ENCODE results near the gene PDE6B. TPM values are rescaled to one million over a fixed set of nuclear protein-coding genes. Genes with fewer than 3 reads are reported as not detected.

PDE6B gene
- total RNA-seq, 1 donor from 2014 or later: 12.5 TPM

DNA sequence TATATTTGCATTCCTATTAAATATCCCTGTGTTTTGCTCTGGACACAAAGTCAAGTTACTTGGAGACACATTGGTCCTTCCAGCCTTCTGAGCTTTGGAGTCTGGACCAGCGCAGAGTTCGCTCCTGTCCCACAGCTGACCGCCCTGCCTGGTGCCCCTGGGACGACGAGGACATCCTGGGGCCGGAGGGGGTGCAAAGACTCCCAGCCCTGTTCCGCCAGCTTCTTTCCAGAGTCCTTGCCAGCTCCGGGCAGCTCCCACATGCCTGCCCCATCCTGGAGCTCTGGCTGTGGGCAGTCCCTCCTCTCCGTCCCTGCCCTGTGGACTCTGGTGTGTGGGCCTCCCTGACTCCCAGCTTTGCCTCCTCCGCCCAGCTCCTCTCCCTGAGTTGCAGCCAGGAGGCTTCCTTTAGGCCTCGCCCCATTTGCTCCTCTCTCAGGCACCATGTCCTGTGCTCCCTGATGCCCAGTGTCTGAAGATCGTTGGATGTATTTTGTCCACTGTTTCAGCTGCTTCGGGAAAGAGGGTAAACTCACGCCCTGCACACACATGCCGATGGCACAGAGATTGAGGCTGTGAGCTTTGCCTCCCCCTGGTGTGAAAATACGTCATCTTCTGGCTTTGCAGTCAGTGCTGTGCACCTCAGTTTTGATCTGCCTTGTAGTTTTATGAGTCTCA, 75.4 kb downstream of the PDE6B start:
- intact Hi-C loops (cut with micrococcal nuclease): no loop called here

DNA sequence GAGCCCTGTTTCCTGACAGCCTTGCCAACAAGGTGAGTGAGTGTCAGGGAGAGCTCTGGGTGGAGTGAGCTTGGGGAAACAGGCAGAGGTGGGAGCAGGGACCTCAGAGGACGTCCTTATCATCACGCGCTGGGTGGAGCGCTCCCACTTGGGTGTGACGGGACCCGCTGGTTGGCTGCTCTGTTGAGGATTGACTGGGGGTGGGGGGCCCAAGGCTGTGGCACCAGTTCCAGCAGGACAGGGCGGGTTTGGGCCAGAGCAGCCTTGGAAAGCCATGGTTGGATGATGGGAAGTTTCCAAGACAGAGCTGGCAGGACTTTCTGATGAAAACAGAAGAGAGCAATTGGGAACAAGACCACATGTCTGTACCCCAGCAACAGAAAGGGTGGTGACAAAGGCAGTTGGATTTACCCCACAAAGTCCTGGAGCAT, 77.3 kb downstream of the PDE6B start:
- intact Hi-C loops (cut with micrococcal nuclease): no loop called here

DNA sequence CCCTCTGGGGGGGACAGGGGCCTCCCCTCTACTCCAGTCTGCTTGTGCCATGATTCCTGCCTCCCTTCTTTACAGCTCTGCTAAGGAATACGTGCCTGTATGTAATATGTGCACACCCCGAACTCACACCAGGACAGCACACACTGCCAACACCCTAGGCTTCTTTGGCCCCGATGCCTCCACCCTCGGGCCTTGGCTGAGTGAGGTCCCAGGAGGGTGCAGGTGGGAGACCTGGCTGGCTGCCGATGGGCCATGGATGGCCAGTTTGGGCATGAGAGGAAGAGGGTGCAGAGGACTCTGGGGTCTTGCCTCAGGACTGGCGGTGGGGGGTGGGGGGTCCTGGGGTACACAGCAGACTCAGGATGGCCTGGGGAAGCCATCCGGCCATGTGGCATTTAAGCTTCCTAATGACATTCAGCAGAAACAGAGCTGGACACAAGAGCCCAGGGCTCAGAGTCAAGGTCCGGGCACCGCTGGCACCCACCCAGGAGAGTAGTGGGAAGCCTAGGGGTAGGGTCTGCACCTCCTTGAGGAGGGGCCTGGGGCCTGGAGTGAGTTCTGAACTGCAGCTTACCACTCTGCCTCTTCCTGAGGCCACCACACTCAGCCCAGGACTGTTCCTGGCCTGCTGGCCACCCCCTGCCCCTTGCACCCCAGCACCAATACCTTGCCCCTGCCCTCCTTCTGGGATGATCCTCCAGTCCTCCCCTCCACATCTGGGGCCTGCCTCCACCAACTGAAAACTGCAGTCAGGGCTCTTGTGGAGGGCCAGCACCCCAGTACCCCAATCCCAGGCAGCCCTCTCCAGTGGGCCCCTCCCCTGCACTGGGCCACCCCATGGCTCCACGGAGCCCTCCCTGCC, 78.2 kb downstream of the PDE6B start:
- intact Hi-C loops (cut with micrococcal nuclease): loop anchor here (2.0 kb wide), 1 partner anchor 269 kb away; the partner anchor contains the start of gene DGKQ

DNA sequence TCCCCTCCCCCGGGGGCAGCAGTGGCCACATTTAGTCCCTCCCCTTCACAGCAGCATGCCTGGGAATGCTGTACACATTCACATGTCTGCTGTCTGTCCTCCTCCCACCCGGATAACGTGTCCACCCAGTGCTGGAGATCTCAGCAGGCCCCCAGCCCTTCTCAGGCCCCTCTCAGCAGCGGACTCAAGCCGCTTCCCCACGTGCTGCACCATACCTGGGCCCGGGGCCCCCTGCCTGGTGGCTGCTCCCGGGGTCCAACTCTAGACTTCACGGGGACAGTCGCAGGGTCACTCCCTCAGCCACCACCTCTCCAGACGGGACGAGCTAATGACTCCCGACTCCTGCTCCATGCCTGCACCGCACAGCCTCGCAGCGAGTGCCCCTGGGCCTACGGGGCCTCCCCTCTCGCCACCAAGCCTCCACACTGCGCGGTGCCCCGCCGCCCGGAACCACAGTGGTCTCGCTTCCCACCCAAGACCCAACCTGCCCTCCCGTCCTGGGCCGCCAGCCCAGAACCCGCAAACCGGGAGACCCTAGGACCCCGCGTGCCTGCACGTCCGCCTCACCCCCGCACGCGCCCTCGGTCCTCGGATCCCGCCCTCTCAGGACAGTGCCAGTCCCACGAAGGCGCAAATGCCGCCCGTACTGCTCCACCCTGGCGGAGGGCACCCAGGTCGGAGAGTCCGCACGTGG, 79.0 kb downstream of the PDE6B start:
- intact Hi-C loops (cut with micrococcal nuclease): loop anchor here (2.0 kb wide), 1 partner anchor 268 kb away; the partner anchor contains the start of gene DGKQ

DNA sequence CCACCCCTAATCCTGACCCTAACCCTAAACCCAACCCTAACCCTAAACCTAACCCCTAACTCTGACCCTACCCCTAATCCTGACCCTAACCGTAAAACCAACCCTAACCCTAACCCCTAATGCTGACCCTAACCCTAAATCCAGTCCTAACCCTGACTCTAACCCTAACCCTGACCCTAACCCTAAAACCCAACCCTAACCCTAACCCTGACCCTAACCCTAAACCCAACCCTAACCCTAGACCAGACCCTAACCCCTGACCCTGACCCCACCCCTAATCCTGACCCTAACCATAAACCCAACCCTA, 79.6 kb downstream of the PDE6B start:
- intact Hi-C loops (cut with micrococcal nuclease): loop anchor here (1.0 to 5.0 kb wide), 12 partner anchors 21 to 876 kb away; partner anchors contain the start of genes ATP5ME, DGKQ, GAK and MYL5

DNA sequence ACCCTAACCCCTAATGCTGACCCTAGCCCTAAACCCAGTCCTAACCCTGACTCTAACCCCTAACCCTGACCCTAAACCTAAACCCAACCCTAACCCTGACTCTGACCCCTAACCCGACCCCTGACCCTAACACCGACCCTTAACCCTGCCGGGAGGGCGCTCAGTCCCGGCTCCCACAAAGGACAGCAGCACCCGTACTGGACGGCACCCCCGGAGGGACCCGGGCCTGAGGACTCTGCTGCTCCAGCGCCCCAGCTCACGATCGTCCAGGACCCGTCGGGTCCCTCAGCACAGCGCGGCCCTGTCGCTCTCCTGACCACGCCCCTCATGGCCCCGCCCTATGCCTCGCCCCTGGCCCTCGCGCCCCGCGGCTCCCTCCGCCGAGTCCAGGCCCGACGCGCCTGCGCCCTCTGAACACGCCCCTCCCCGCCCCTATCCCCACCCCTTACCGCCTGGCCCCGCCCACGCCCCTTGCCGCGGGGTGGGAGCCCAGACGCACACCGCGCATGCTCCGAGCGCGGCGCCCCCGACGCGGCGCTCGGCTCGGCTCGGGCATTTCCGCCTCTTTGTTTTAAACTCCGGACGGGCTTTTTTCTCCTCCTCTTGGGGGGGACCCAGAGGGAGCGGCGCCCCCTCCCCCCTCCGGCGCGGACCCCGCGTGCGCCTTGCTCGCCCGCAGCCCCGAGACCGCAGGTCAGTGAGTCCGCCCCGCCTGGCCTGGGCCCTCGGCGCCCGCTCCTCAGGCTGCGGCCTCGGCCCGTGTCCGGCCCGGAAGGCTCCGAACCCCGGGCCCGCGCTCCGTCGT, 80.1 kb downstream of the PDE6B start, which contains the start of gene PCGF3:
Gene PCGF3, plus strand, starts transcription at position 555 of the 805 bp plus-strand sequence. CDS start 27,849 bp downstream, outside the sequence.
- intact Hi-C loops (cut with micrococcal nuclease): loop anchor here (1.0 to 5.0 kb wide), 12 partner anchors 21 to 876 kb away; partner anchors contain the start of genes ATP5ME, DGKQ, GAK and MYL5

DNA sequence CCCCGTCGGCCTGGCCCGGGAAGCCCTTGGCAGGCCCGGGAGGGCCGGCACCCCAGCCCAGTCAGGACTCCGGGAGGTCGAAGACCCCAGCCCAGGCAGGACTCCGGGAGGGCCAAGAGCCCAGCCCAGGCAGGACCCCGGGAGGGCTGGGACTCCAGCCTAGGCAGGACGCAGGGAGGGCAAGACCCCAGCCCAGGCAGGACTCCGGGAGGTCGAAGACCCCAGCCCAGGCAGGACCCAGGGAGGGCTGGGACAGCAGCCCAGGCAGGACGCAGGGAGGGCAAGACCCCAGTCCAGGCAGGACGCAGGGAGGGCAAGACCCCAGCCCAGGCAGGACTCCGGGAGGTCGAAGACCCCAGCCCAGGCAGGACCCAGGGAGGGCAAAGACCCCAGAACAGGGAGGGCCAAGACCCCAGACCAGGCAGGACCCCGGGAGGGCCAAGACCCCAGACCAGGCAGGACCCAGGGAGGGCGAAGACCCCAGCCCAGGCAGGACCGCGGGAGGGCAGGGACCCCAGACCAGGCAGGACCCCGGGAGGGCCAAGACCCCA, 80.8 kb downstream of the PDE6B start:
- intact Hi-C loops (cut with micrococcal nuclease): loop anchor here (5.0 kb wide), 1 partner anchor 584 kb away; the partner anchor contains the start of gene ZNF718

DNA sequence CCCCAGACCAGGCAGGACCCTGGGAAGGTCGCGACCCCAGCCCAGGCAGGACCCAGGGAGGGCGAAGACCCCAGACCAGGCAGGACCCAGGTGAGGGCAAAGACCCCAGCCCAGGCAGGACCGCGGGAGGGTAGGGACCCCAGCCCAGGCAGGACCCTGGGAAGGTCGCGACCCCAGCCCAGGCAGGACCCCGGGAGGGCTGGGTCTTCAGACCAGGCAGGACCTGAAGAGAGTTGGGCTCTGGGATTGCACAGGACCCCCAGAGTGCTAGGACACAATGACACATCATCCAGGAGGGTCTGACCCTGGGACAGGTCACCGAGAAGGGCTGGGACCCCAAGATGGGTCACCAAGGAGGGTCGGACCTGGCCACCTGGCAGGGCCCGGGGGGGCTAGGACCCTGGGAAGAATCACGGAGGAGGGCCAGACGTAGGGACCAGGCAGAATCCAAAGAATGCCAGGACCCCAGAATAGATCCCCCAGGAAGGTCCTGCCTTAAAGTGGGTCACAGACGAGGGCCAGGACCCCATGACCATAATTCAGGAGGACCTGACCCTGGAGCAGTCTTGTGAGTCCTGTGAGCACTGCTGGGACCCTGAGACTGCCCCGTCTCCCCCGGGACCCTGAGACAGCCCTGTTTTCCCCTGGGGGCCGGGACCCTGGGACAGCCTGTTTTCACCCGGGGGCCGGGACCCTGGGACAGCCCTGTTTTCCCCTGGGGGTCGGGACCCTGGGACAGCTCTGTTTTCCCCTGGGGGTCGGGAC, 81.6 kb downstream of the PDE6B start:
- intact Hi-C loops (cut with micrococcal nuclease): loop anchor here (5.0 kb wide), 1 partner anchor 585 kb away; the partner anchor contains the start of gene ZNF718

DNA sequence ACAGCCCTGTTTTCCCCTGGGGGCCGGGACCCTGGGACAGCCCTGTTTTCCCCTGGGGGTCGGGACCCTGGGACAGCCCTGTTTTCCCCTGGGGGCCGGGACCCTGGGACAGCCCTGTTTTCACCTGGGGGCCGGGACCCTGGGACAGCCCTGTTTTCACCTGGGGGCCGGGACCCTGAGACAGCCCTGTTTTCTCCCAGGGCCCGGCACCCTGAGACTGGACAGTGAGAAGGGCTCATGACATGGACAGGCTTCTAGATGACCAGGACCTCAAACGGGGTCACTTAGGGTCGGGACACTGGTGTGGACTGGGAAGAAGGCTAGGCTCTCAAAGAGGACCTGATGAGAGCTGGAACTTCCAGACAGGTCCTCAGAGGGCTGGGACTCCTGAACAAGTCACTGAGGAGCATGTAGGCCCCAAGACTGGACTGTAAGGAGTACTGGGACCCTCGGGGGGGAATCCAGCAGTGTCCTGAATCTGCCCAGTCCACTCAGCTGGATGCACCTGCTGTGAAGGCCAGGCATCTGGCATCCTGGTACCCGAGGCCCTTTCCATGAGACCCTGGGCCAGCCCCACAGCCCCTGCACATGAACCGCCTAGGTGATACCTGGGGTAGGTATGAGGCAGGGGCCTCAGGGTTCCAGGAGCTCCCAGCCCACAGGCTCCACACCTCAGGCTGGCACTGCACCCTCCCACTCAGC, 82.7 kb downstream of the PDE6B start:
- intact Hi-C loops (cut with micrococcal nuclease): loop anchor here (5.0 kb wide), 1 partner anchor 586 kb away; the partner anchor contains the start of gene ZNF718

DNA sequence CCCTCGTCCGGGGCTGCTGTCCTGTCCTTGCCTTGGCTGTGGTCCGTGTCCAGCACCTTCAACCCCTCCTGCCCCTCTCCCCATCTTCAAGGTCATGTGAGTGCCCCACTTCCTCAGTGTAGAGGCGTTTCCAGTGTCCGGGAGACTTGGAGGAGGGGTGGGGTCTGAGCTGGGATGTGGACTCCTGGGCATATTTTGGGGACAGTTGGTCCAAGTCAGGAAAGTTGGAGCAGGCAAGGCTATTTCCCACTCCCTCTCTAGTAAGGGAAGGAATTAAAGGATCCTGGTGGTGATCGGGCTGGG, 83.2 kb downstream of the PDE6B start:
- intact Hi-C loops (cut with micrococcal nuclease): loop anchor here (5.0 kb wide), 1 partner anchor 586 kb away; the partner anchor contains the start of gene ZNF718

DNA sequence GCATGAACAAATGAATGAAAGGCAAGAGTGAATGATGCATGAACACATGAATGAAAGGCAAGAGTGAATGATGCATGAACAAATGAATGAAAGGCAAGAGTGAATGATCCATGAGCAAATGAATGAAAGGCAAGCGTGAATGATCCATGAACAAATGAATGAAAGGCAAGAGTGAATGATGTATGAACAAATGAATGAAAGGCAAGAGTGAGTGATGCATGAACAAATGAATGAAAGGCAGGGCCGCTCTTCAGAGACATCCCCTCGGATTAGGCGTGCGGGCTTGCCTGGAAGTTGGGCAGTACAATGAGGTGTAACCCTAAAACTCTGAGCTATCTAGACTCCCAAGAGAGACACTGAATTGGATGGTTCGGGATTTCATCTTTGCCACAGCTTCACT, 84.0 kb downstream of the PDE6B start:
- intact Hi-C loops (cut with micrococcal nuclease): loop anchor here (5.0 kb wide), 1 partner anchor 587 kb away; the partner anchor contains the start of gene ZNF718

DNA sequence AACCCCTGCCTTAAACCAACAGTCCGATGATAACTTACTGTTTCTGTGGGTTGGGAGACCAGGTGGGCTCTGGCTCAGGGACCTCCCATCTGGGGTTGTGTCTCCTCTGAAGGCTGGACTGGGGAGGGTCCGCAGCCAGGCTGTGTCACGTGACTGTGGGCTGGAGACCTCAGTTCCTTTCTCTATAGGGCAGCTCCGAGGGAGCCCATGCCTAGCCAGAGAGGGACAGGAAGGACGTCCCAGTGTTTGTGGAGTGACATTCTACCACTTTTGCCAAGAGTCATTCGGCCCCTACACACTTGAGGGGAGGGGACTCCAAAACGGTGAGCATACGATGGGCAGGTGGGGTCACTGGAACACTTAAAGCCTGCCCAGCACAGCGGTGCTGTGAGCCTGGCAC, 84.7 kb downstream of the PDE6B start:
- intact Hi-C loops (cut with micrococcal nuclease): no loop called here

DNA sequence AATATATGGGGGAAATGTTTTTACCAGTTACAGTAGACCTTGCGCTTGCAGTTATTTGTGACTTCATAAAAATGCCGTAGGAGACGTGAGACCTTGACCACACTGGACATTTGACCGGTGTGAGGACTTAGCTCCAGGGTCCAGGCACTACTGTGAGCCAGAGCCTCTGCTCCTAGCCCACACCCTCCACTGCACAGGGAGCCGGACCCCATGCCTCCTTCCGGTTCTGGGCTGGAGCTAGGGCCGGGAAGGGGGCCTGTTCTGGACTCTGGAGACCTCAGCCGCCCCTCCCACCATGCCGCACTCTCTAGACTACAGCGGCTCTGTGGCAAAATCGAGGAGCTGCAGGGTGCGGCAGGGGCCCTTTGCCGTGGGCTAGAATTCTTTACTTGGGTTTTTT, 85.5 kb downstream of the PDE6B start:
- intact Hi-C loops (cut with micrococcal nuclease): no loop called here

DNA sequence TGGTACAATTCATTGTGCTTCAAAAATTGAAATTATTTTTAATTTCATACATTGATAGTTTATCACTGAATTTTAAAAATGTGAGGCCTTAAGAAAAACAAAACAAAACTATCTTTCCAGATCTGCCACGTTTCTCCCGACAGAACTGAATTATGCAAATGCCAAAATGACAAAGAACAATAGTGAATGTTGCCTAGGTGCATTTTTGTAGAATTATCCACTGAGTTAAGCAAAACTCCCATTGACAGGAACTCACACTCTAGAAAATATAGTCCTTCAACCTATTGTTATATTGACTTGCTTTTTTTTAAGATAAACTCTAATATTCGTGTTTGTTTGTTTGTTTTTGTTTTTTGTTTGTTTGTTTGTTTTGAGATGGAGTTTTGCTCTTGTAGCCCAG, 86.7 kb downstream of the PDE6B start:
- intact Hi-C loops (cut with micrococcal nuclease): no loop called here

DNA sequence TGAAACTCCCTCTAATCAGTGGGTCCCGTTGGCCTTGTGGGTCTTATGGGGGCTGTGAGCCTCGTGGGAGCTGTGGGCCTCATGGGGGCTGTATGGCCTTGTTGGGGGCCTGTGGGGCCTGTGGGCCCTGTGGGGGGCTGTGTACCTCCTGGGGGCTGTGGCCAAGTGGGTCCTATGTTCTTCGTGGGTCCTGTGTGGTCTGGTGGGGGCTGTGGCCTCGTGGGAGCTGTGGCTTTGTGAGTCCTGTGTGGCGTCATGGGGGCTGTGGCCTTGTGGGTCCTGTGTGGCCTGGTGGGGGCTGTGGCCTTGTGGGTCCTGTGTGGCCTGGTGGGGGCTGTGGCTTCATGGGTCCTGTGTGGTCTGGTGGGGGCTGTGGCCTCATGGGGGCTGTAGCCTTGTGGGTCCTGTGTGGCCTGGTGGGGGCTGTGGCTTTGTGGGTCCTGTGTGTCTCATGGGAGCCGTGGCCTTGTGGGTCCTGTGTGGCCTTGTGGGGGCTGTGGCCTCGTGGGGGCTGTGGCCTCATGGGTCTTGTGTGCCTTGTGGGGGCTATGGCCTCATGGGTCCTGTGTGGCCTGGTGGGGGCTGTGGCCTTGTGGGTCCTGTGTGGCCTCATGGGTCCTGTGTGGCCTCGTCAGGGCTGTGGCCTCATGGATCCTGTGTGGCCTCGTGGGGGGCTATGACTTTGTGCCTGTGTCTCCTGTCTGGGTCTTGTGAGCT, 87.7 kb downstream of the PDE6B start:
- intact Hi-C loops (cut with micrococcal nuclease): no loop called here

DNA sequence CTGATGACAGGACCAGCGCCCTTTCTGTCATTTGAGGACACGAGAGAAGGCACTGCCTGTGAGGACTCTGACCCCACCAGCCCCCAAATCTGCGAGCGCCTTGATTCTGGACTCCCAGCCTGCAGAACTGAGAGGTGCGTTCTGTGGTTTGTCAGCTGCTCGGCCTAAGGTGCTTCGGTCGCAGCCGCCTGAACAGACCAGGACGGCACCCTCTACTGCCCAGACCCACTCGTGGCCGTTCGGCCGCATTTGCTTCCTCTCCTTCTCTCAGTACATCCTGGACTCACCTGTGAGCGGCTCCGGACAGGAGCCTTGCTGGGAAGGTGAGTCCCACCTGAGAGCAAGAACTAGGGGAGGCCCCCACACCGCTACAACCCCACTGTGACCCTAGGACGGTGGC, 88.7 kb downstream of the PDE6B start:
- intact Hi-C loops (cut with micrococcal nuclease): no loop called here

DNA sequence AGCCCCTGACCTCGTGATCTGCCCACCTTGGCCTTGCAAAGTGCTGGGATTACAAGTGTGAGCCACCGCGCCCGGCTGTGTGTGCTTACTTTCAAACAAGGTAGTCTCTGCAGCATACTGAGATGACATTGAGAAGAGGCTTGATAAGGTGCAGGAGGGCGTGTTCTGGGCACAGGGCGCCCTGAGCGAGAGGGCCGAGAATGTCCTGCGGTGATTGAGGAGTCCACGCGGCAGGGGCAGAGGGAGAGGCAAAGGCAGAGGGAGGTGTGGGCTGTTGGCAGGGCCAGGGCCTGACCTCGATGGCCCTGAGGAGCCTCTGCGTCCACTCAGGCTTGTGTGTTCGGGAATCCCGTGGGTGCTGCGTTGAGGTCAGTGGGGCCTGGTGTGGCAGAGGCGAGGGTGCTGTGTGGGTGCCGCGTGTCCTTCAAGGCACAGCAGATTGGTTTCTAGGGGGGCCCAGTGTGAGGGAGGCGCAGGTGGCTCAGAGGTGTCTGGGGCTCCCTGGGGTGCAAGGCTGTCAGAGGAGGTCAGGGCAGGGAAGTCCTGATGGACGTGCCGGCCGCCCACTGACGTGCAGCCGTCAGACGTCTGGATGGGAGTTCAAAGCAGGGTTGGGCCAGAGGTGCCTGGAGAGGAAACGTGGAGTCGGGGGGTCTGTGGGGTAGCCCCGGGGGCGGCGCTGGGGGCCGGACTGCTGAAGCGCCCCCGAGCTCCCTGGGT, 92.4 kb downstream of the PDE6B start:
- intact Hi-C loops (cut with micrococcal nuclease): no loop called here

DNA sequence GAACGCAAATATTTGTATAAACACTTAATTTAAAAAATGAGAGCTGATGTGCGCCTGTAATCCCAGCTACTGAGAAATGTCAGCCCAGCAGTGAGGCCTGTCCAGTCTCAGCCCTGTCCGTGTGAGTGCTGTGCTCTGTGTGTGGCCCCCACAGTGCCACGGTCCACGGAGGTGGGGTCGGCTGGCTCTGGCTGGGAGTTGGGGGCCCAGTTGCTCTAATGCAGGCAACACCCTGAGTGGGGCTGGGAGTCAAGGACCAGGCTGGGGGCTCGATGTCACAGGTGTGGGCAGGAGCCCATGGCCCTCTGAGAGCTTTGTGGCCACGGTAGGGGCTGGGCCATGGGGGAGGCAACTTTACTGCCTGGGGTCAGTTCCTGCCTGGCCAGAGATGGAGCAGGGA, 93.1 kb downstream of the PDE6B start:
- intact Hi-C loops (cut with micrococcal nuclease): no loop called here
